HepG2 (cell line): ENCODE results near the gene SLC39A8. TPM values are rescaled to one million over a fixed set of nuclear protein-coding genes. Genes with fewer than 3 reads are reported as not detected.

Experiments
- ATAC-seq: fragments of 200-7000 bp; cut with Tn5 transposase; 3 replicates; pipeline ENCODE4 v1.9.1; 2020; ENCODE audit warnings: mild to moderate bottlenecking, moderate library complexity
- BruUV-seq: library from RNA; stranded (reverse); fragments of 400-500 nt; replicated peaks from 2 replicates; lab custom pipeline; 2021; lab: Mats Ljungman, UMichigan
- CTCF ChIA-PET: fragments of 300-600 bp; formaldehyde crosslinking; extraction: SDS; loops from one replicate; lab custom pipeline; 2021; ENCODE audit warnings: low total read pairs, inconsistent platforms, low intra/inter-chr PET ratio; lab: Yijun Ruan, JAX
- POLR2A ChIA-PET: fragments of 350-600 bp; sonication (Branson Sonifier 250); formaldehyde crosslinking; loops from one replicate; lab custom pipeline; 2020; ENCODE audit warnings: antibody characterized with exemption, inconsistent platforms; lab: Yijun Ruan, JAX
- DNase-seq: peaks from one replicate; pipeline ENCODE4 v3.0.0-alpha.2; 2015; ENCODE audit warnings: low spot score
- FAIRE-seq: peaks from 3 replicates; lab custom pipeline; 2011; peaks lifted over from hg19 to GRCh38; lab: Jason Lieb, UNC
- H2AFZ ChIP-seq: one replicate; pipeline ENCODE4 v1.6.1; 2011; ENCODE audit warnings: low read length, inconsistent platforms
- H3K27ac ChIP-seq: fragments of 300-600 bp; 3 replicates; pipeline ENCODE4 v1.8.0; 2011; ENCODE audit warnings: mixed run types, mild to moderate bottlenecking, mixed read lengths, low read length, inconsistent platforms; ENCODE audit not compliant: insufficient read depth; ENCODE audit errors: extremely low read length
- H3K27me3 ChIP-seq, 2 experiments: fragments of 200-600 bp in 1 of 2; 2 replicates in 1 of 2; 3 replicates in 1 of 2; pipeline versions ENCODE4 v1.6.0 to v1.8.0; 2011; ENCODE audit warnings: low read length in 2 of 2, mild to moderate bottlenecking in 2 of 2, moderate library complexity in 2 of 2, inconsistent platforms in 1 of 2; ENCODE audit not compliant: insufficient read depth in 2 of 2, control insufficient read depth in 1 of 2
- H3K36me3 ChIP-seq, 2 experiments: fragments of 200-600 bp in 1 of 2; replicated peaks in 1 of 2; 2 replicates in 1 of 2; 3 replicates in 1 of 2; pipeline versions ENCODE4 v1.5.1 to v1.8.0; 2011; ENCODE audit warnings: low read length in 2 of 2, inconsistent platforms in 1 of 2; ENCODE audit not compliant: insufficient read depth in 2 of 2, control insufficient read depth in 1 of 2
- H3K4me1 ChIP-seq: 2 replicates; pipeline ENCODE4 v1.5.1; 2012; ENCODE audit warnings: low read length, inconsistent platforms; ENCODE audit not compliant: insufficient read depth
- H3K4me2 ChIP-seq: 2 replicates; pipeline ENCODE4 v1.6.0; 2011; ENCODE audit warnings: low read depth, low read length, inconsistent platforms
- H3K4me3 ChIP-seq, 3 experiments: fragments of 200-600 bp in 1 of 3; sonication (generic), shearing (Covaris generic) in 1 of 3; replicated peaks in 1 of 3; 2 replicates each; pipeline ENCODE4 v1.5.1; 2011 to 2016; ENCODE audit warnings: low read length in 3 of 3, inconsistent platforms in 2 of 3, low read depth in 2 of 3, mild to moderate bottlenecking in 2 of 3, control low read depth in 1 of 3, mixed read lengths in 1 of 3; ENCODE audit not compliant: insufficient read depth in 1 of 3
- H3K79me2 ChIP-seq: one replicate; pipeline ENCODE4 v1.6.1; 2011; ENCODE audit warnings: low read length, inconsistent platforms; ENCODE audit not compliant: insufficient read depth
- H3K9ac ChIP-seq: 2 replicates; pipeline ENCODE4 v1.6.0; 2011; ENCODE audit warnings: mild to moderate bottlenecking, low read depth, low read length, inconsistent platforms; ENCODE audit not compliant: insufficient read depth
- H3K9me3 ChIP-seq: 2 replicates; pipeline ENCODE4 v1.5.1; 2012; ENCODE audit warnings: mild to moderate bottlenecking, low read length
- H4K20me1 ChIP-seq: 2 replicates; pipeline ENCODE4 v1.6.0; 2011; ENCODE audit warnings: inconsistent platforms, mild to moderate bottlenecking, low read length, moderate library complexity; ENCODE audit not compliant: insufficient read depth
- ARNT2 ChIP-seq: sonication (generic); formaldehyde crosslinking; IDR thresholded peaks from 2 replicates; pipeline ENCODE4 v1.8.0; 2022; ENCODE audit warnings: mild to moderate bottlenecking, low read depth, missing genetic modification reagents, moderate library complexity
- ELF1 ChIP-seq: sonication (generic); formaldehyde crosslinking; IDR thresholded peaks from 2 replicates; pipeline ENCODE4 v1.4.0; 2020; ENCODE audit warnings: missing genetic modification reagents
- KLF16 ChIP-seq, 2 experiments: sonication (generic) in 1 of 2; formaldehyde crosslinking in 1 of 2; IDR thresholded peaks; 2 replicates each; pipeline versions ENCODE4 v1.6.1 to v1.8.0; 2016 to 2023; ENCODE audit warnings: missing genetic modification reagents in 2 of 2, missing compliant biosample characterization in 1 of 2
- MED1 ChIP-seq: sonication (generic); formaldehyde crosslinking; IDR thresholded peaks from 2 replicates; pipeline ENCODE4 v1.4.0; 2020; ENCODE audit warnings: missing genetic modification reagents
- NFYB ChIP-seq: sonication (generic); formaldehyde crosslinking; IDR thresholded peaks from 2 replicates; pipeline ENCODE4 v1.4.0; 2020; ENCODE audit warnings: missing genetic modification reagents
- NFYC ChIP-seq: IDR thresholded peaks from 2 replicates; pipeline ENCODE4 v1.6.1; 2016; ENCODE audit warnings: missing genetic modification reagents, missing compliant biosample characterization
- PRMT3 ChIP-seq: sonication (generic); formaldehyde crosslinking; IDR thresholded peaks from 2 replicates; pipeline ENCODE4 v1.8.1; 2022; ENCODE audit warnings: low read depth, mild to moderate bottlenecking, moderate library complexity, missing genetic modification reagents, borderline replicate concordance
- RAD51 ChIP-seq: fragments of 450-650 bp; IDR thresholded peaks from 2 replicates; pipeline ENCODE4 v1.6.1; 2016; ENCODE audit warnings: borderline replicate concordance
- SP5 ChIP-seq: IDR thresholded peaks from 2 replicates; pipeline ENCODE4 v1.6.1; 2016; ENCODE audit warnings: low read depth, borderline replicate concordance
- U2AF2 ChIP-seq: fragments of 200-400 bp; formaldehyde crosslinking; IDR thresholded peaks from 2 replicates; pipeline ENCODE4 v1.6.1; 2017; ENCODE audit warnings: low read depth, mild to moderate bottlenecking, low read length
- ZEB1 ChIP-seq: IDR thresholded peaks from 2 replicates; pipeline ENCODE4 v1.6.1; 2012; ENCODE audit warnings: mild to moderate bottlenecking, low read depth, inconsistent platforms; ENCODE audit not compliant: insufficient replicate concordance
- ZKSCAN1 ChIP-seq: fragments of 150-350 bp; IDR thresholded peaks from 2 replicates; pipeline ENCODE4 v1.6.1; 2014; ENCODE audit warnings: low read length
- ZNF468 ChIP-seq: sonication (generic); formaldehyde crosslinking; IDR thresholded peaks from 2 replicates; pipeline ENCODE4 v1.8.0; 2022; ENCODE audit warnings: mild to moderate bottlenecking, moderate library complexity, missing genetic modification reagents
- ZNF550 ChIP-seq: sonication (generic); formaldehyde crosslinking; IDR thresholded peaks from 2 replicates; pipeline ENCODE4 v1.4.0; 2020; ENCODE audit warnings: mild to moderate bottlenecking, missing genetic modification reagents, borderline replicate concordance
- ZNF572 ChIP-seq: sonication (generic); formaldehyde crosslinking; IDR thresholded peaks from 2 replicates; pipeline ENCODE4 v1.5.1; 2020; ENCODE audit warnings: mild to moderate bottlenecking, missing genetic modification reagents
- ZNF678 ChIP-seq: sonication (generic); formaldehyde crosslinking; IDR thresholded peaks from 2 replicates; pipeline ENCODE4 v1.4.0; 2020; ENCODE audit warnings: mild to moderate bottlenecking, missing genetic modification reagents
- ZSCAN9 ChIP-seq: IDR thresholded peaks from 2 replicates; pipeline ENCODE4 v1.6.1; 2016; ENCODE audit warnings: borderline replicate concordance
- WGBS: methylation state at CpG from one replicate; pipeline ENCODE4 v1.1.6; 2017; ENCODE audit warnings: low lambda C conversion rate; 5-methylcytosine and 5-hydroxymethylcytosine counted together
- in situ Hi-C: cut with HindIII; loops from 2 replicates; pipeline ENCODE4 v1.10.0; 2017; ENCODE audit warnings: low pct_unique_long_range_greater_than_20kb; ENCODE audit not compliant: extremely low pct_ligation_motif_present
- intact Hi-C: fragments of 100-400 bp; cut with micrococcal nuclease; formaldehyde crosslinking; loops from one replicate; pipeline ENCODE4 v1.10.0; 2022; ENCODE audit not compliant: unreplicated experiment
- polyA plus RNA-seq, 8 experiments: library from polyadenylated mRNA; depleted of rRNA in 3 of 8; stranded (reverse) in 7 of 8; unstranded in 1 of 8; fragments of >200 nt; fragmentation: Illumina TruSeq in 4 of 8; extraction: Trizol in 4 of 8; gene quantifications; 2 replicates each; pipeline versions ENCODE4 v1.2.1 to v1.2.3, GENCODE V29; 2011 to 2016; ENCODE audit warnings: low read depth in 4 of 8, missing spikeins in 1 of 8, mixed read lengths in 1 of 8; ENCODE audit not compliant: insufficient read depth in 1 of 8
- total RNA-seq, 5 experiments: library from RNA; depleted of rRNA; stranded (reverse); fragments of >200 nt; fragmentation: Illumina TruSeq; extraction: Trizol; gene quantifications; 2 replicates each; pipeline ENCODE4 v1.2.3, GENCODE V29; 2016; ENCODE audit warnings: low read depth in 1 of 5
- TF ChIP-seq, protein P1 (sequence below): sonication (generic); formaldehyde crosslinking; IDR thresholded peaks from 2 replicates; pipeline ENCODE4 v1.5.0; 2020; ENCODE audit warnings: missing genetic modification reagents
- TF ChIP-seq, protein P2 (sequence below): sonication (generic); formaldehyde crosslinking; IDR thresholded peaks from 2 replicates; pipeline ENCODE4 v1.4.0; 2020; ENCODE audit warnings: missing genetic modification reagents, mild to moderate bottlenecking, borderline replicate concordance
- TF ChIP-seq, protein P3 (sequence below): sonication (generic); formaldehyde crosslinking; IDR thresholded peaks from 2 replicates; pipeline ENCODE4 v1.8.0; 2022; ENCODE audit warnings: missing genetic modification reagents, mild to moderate bottlenecking, moderate library complexity, borderline replicate concordance
- TF ChIP-seq, protein P4 (sequence below): sonication (generic); formaldehyde crosslinking; IDR thresholded peaks from 2 replicates; pipeline ENCODE4 v1.5.0; 2020; ENCODE audit warnings: mild to moderate bottlenecking, low read depth, missing genetic modification reagents, borderline replicate concordance

SLC39A8 gene
- total and polyA plus RNA-seq, 2 of the 13 experiments (the other 11 are each of a cell fraction or from before 2014, with no cell fraction given) = 0.22 to 0.38 TPM

DNA sequence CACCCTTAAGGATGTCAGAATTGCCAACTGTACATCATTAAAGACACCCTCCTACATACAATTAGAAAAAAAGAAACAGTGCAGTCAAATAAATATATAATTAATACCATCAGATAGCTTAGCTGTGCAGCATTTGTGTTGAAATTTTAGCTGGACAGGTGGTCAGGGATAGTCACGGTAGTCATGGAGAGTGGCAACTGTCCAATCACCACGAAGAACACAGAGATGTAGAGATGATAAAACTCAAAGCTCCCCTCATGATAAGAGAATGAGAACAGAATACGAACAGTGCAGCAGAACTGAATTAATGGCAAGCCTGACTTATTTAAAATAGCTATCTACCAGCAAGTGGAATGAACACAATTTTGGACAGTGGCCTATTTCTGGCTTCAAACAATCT is 27.2 kb downstream of the SLC39A8 start (continued):
- TF ChIP-seq RAD51 (no peak), ARNT2 (CRISPR knock-in tag) (no peak), SP5 (CRISPR knock-in tag) (no peak), ZSCAN9 (CRISPR knock-in tag) (no peak), U2AF2 (no peak), ZNF550 (CRISPR knock-in tag) (no peak), NFYB (CRISPR knock-in tag) (no peak), ZEB1 (no peak), ZKSCAN1 (no peak)
- TF ChIP-seq, protein P1, sequence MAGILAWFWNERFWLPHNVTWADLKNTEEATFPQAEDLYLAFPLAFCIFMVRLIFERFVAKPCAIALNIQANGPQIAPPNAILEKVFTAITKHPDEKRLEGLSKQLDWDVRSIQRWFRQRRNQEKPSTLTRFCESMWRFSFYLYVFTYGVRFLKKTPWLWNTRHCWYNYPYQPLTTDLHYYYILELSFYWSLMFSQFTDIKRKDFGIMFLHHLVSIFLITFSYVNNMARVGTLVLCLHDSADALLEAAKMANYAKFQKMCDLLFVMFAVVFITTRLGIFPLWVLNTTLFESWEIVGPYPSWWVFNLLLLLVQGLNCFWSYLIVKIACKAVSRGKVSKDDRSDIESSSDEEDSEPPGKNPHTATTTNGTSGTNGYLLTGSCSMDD (CRISPR knock-in tag) = no peak

DNA sequence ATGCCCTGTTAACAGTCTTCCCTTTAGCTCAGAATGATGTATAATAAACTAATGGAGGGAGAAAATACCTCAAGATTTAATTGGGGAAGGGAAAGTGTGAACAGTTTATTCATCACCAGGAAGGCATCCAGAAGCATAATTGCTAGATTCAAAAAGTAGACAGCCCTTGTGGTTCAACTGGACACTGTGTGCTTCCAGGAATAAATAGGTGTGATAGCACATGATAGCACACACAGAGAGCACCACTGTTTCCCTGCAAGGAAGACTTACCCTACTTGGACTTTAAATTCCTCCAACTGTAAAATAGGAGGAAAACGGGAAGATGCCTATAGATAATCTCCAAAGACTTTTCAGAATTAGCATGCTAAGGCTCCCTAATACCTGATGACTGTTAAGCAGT is 27.8 kb downstream of the SLC39A8 start:
- Histone ChIP-seq H3K4me2 (no peak overlapping the region), H3K4me1 (no peaks in the 10 kb centered on the region), H3K9ac (no peak overlapping the region), H2AFZ (no peak overlapping the region), H3K36me3 (no peaks in the 10 kb centered on the region), H3K9me3 (no peaks in the 10 kb centered on the region), H3K27me3 (no peaks in the 10 kb centered on the region), H3K79me2 (no peaks in the 10 kb centered on the region), H4K20me1 (no peaks in the 10 kb centered on the region), H3K27ac (no peak overlapping the region), H3K4me3 (no peak overlapping the region)
- no peak for FAIRE-seq
- ATAC-seq = no peak
- DNase-seq = no peak
- in situ Hi-C loops = no loop called here
- CTCF ChIA-PET = no interaction called here
- no TSS peak for BruUV-seq
- intact Hi-C loops = no loop called here
- POLR2A ChIA-PET = no interaction called here
- 0% methylated on average over 1 of the region's 1 CpG for WGBS
- TF ChIP-seq, protein P2, sequence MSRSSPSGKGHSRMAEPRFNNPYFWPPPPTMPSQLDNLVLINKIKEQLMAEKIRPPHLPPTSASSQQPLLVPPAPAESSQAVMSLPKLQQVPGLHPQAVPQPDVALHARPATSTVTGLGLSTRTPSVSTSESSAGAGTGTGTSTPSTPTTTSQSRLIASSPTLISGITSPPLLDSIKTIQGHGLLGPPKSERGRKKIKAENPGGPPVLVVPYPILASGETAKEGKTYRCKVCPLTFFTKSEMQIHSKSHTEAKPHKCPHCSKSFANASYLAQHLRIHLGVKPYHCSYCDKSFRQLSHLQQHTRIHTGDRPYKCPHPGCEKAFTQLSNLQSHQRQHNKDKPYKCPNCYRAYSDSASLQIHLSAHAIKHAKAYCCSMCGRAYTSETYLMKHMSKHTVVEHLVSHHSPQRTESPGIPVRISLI (CRISPR knock-in tag) = no peak
- no peak for TF ChIP-seq ZNF572
- no peak for TF ChIP-seq NFYC
- TF ChIP-seq MED1 (CRISPR knock-in tag) = no peak
- TF ChIP-seq, protein P3, sequence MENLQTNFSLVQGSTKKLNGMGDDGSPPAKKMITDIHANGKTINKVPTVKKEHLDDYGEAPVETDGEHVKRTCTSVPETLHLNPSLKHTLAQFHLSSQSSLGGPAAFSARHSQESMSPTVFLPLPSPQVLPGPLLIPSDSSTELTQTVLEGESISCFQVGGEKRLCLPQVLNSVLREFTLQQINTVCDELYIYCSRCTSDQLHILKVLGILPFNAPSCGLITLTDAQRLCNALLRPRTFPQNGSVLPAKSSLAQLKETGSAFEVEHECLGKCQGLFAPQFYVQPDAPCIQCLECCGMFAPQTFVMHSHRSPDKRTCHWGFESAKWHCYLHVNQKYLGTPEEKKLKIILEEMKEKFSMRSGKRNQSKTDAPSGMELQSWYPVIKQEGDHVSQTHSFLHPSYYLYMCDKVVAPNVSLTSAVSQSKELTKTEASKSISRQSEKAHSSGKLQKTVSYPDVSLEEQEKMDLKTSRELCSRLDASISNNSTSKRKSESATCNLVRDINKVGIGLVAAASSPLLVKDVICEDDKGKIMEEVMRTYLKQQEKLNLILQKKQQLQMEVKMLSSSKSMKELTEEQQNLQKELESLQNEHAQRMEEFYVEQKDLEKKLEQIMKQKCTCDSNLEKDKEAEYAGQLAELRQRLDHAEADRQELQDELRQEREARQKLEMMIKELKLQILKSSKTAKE = no peak
- TF ChIP-seq ELF1 (CRISPR knock-in tag) = no peak
- no peak for TF ChIP-seq PRMT3
- TF ChIP-seq, protein P4, sequence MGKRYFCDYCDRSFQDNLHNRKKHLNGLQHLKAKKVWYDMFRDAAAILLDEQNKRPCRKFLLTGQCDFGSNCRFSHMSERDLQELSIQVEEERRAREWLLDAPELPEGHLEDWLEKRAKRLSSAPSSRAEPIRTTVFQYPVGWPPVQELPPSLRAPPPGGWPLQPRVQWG (CRISPR knock-in tag) = no peak
- no peak for TF ChIP-seq KLF16 (CRISPR knock-in tag; IDR thresholded peaks at IDR 0.05)
- TF ChIP-seq ZNF468 = no peak
- no peak for TF ChIP-seq ZNF678 (CRISPR knock-in tag)
